Measurements from ENCODE around the gene PCDH9.

DNA sequence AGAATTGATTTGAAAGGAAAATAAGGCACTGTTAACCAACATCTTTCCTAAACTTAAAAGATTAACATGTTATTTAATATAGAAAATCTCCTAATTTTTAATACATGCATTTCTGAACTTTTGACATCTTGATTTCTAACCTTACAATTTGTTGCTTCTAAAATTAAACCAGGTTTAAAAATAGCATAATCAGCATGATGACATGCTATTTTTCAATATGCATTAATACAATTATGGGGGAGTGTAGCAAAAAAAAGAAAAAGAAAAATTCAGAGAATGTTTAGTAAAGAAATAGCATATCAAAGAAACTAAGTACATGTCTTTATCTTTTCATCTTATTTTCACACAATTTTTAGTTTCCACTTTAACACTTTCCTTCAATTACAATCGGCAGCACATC lies 98.7 kb downstream of the PCDH9 start:
- TF ChIP-seq CTCF (IDR thresholded peaks at IDR 0.05; ENCODE audit: insufficient read depth, low read length, poor library complexity, severe bottlenecking) (no peak), EZH2phosphoT487 (conservative IDR thresholded peaks at IDR 0.05; ENCODE audit: low read length) (no peak)

All from SU-DHL-6 (cell line).